HL-60 (cell line): ENCODE measurements around the gene ETAA1.

ENCODE experiments used
- DNase-seq, 2 experiments: peaks; one replicate each; pipeline ENCODE4 v3.0.0-alpha.2; 2010 to 2020; ENCODE audit warnings: low read depth in 1 of 2, low spot score in 1 of 2
- H3K27ac ChIP-seq: fragments of 250-450 bp; sonication (Bioruptor Pico); replicated peaks from 2 replicates; pipeline ENCODE4 v1.5.1; 2020; ENCODE audit warnings: mild to moderate bottlenecking, moderate library complexity
- H3K27me3 ChIP-seq: fragments of 250-450 bp; sonication (Bioruptor Pico); 2 replicates; pipeline ENCODE4 v1.5.1; 2021; ENCODE audit warnings: mild to moderate bottlenecking, moderate library complexity; ENCODE audit not compliant: insufficient read depth, poor library complexity, severe bottlenecking
- H3K4me3 ChIP-seq: replicated peaks from 2 replicates; pipeline ENCODE4 v1.5.1; 2011; ENCODE audit warnings: mild to moderate bottlenecking, control low read depth, low read length; ENCODE audit not compliant: insufficient read depth
- CTCF ChIP-seq: IDR thresholded peaks from one replicate; pipeline ENCODE4 v1.5.1; 2011; ENCODE audit warnings: low read length, control low read depth, inconsistent platforms; ENCODE audit not compliant: insufficient read depth
- GABPA ChIP-seq: IDR thresholded peaks from 2 replicates; pipeline ENCODE4 v1.6.1; 2012; ENCODE audit warnings: low read depth
- POLR2AphosphoS5 ChIP-seq: IDR thresholded peaks from 2 replicates; pipeline ENCODE4 v1.6.1; 2012; ENCODE audit warnings: low read depth
- REST ChIP-seq: IDR thresholded peaks from 2 replicates; pipeline ENCODE4 v1.6.1; 2012; ENCODE audit warnings: low read depth; ENCODE audit not compliant: insufficient replicate concordance
- SPI1 ChIP-seq: IDR thresholded peaks from 2 replicates; pipeline ENCODE4 v1.6.1; 2012; ENCODE audit warnings: low read depth, mild to moderate bottlenecking, borderline replicate concordance

ETAA1 gene

GRCh38 chr2:67414867-67415266 lies 17.7 kb downstream of the ETAA1 start:
- no peaks in the 10 kb centered on the region for H3K27me3 ChIP-seq
- TF ChIP-seq POLR2AphosphoS5 (no peak), GABPA (no peak), SPI1 (no peak), REST (no peak), CTCF (no peak)
- H3K4me3 ChIP-seq: no peak overlapping the region
- H3K27ac ChIP-seq: no peak overlapping the region
- no peak for DNase-seq

- DNase-seq: no peak
- H3K27ac ChIP-seq: no peak overlapping the region
- TF ChIP-seq POLR2AphosphoS5: no peak
- no peak for TF ChIP-seq CTCF
- TF ChIP-seq SPI1: no peak
- no peak for TF ChIP-seq REST
- TF ChIP-seq GABPA: no peak
These were observed 19.0 kb downstream of the ETAA1 start for GRCh38 chr2:67416136-67416535.

GRCh38 chr2:67423489-67423888 lies 26.4 kb downstream of the ETAA1 start:
- TF ChIP-seq CTCF (no peak), REST (no peak), SPI1 (no peak), GABPA (no peak), POLR2AphosphoS5 (no peak)
- no peak for DNase-seq
- no peak overlapping the region for H3K4me3 ChIP-seq
- H3K27ac ChIP-seq: no peak overlapping the region
- H3K27me3 ChIP-seq: no peaks in the 10 kb centered on the region

More at GRCh38 chr2:67416136-67416535, 19.0 kb downstream of the ETAA1 start:
- H3K4me3 ChIP-seq: no peak overlapping the region
- no peaks in the 10 kb centered on the region for H3K27me3 ChIP-seq
